Omental fat pad (tissue), 4 donors: Measurements from ENCODE around the gene TTLL5. TPM values are rescaled to one million over a fixed set of nuclear protein-coding genes. Genes with fewer than 3 reads are reported as not detected.

Experiments
- ATAC-seq: fragments of 150-250 bp; one replicate; pipeline ENCODE4 v1.9.1; 2016; ENCODE audit warnings: mild to moderate bottlenecking, moderate library complexity; ENCODE audit not compliant: low FRiP score
- DNase-seq: peaks from one replicate; pipeline ENCODE4 v3.0.0-alpha.2; 2019; ENCODE audit warnings: low spot score
- total RNA-seq, 4 donors: library from RNA; depleted of rRNA; stranded (reverse); fragments of >200 nt; gene quantifications; one replicate each; pipeline ENCODE4 v1.1.0, GENCODE V29; 2016
- TF ChIP-seq, protein P1 (sequence below), 3 donors: fragments of 450-650 bp; IDR thresholded peaks; one replicate each; pipeline ENCODE4 v1.5.1; 2016 to 2017; ENCODE audit warnings: antibody characterized with exemption in 3 of 3, mild to moderate bottlenecking in 3 of 3, moderate library complexity in 2 of 3

Gene TTLL5
- total RNA-seq, 4 donors from 2014 or later = 17.3 to 28.2 (median 22.2) TPM

GRCh38 chr14:75987201-75987970 lies 326.3 kb downstream of the TTLL5 start:
- no peak for ATAC-seq
- no peak for DNase-seq
- TF ChIP-seq, protein P1, sequence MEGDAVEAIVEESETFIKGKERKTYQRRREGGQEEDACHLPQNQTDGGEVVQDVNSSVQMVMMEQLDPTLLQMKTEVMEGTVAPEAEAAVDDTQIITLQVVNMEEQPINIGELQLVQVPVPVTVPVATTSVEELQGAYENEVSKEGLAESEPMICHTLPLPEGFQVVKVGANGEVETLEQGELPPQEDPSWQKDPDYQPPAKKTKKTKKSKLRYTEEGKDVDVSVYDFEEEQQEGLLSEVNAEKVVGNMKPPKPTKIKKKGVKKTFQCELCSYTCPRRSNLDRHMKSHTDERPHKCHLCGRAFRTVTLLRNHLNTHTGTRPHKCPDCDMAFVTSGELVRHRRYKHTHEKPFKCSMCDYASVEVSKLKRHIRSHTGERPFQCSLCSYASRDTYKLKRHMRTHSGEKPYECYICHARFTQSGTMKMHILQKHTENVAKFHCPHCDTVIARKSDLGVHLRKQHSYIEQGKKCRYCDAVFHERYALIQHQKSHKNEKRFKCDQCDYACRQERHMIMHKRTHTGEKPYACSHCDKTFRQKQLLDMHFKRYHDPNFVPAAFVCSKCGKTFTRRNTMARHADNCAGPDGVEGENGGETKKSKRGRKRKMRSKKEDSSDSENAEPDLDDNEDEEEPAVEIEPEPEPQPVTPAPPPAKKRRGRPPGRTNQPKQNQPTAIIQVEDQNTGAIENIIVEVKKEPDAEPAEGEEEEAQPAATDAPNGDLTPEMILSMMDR (IDR thresholded peaks at IDR 0.05) = no peak

DNA sequence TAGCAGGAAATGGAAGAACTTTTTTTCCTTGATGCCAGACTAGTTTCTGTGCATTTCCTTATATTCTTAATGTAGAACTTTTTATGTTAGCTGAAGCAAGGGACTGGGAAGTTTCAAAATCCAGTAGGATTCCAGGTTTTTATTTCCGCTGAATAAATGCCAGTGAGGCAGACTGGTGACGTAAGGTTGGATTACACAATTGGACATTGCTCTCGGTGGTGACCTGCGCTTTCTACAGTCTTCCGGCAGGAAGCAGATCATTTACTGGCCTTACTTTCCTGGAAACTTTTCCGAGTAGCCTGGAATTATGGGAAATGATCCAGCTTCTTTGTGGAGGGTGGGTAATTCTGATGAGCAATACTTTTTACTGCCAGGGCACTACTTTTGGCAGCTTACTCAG lies 328.1 kb downstream of the TTLL5 start:
- no peak for DNase-seq
- TF ChIP-seq, protein P1 (IDR thresholded peaks at IDR 0.05) = no peak
- peak; percentile 53 for ATAC-seq

- DNase-seq (no peak), ATAC-seq (no peak)
- TF ChIP-seq, protein P1 (IDR thresholded peaks at IDR 0.05) = no peak
Measured at GRCh38 chr14:75990297-75990696, 329.3 kb downstream of the TTLL5 start.

GRCh38 chr14:75991753-75992152 lies 330.7 kb downstream of the TTLL5 start:
- DNase-seq = no peak
- TF ChIP-seq, protein P1 (IDR thresholded peaks at IDR 0.05) = no peak
- no peak for ATAC-seq

DNA sequence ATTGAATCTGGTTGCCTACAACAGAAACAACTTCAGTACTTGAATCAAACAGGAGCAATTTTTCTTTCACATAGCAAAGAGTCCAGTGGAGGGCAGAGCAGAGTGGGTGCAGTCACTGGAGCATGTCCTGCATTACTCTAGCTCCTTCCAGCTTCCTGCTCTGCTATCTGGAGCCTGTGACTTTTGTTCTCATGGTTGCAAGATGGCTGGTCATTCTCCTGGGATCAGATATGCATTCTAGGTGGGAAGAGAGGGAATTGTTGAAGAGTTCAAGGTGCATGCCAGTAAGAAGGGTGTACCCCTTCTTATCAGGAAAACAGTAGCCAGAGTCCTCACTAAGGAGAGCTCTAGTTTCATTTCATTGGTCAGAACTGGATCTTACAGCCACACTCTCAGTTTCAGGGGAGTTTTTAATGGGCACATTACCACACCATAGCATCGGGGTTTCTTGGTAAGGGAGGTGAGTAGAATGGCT lies 332.6 kb downstream of the TTLL5 start:
- no peak for ATAC-seq
- TF ChIP-seq, protein P1 (IDR thresholded peaks at IDR 0.05) = no peak
- DNase-seq = no peak

GRCh38 chr14:75995372-75996041 lies 334.5 kb downstream of the TTLL5 start:
- ATAC-seq = peak; percentile 82
- no peak for DNase-seq
- TF ChIP-seq, protein P1 (IDR thresholded peaks at IDR 0.05) = no peak
